ENCODE data around the gene GPATCH1. TPM values are rescaled to one million over a fixed set of nuclear protein-coding genes. Genes with fewer than 3 reads are reported as not detected.

Gene GPATCH1
- total RNA-seq, 1 experiment from 2014 or later: 16.6 TPM

- no TSS peak for BruUV-seq (replicated peaks)
- no peak for TF ChIP-seq EZH2 (IDR thresholded peaks at IDR 0.05; ENCODE audit: borderline replicate concordance, low read depth, low read length, poor library complexity, severe bottlenecking)
- TF ChIP-seq, protein P1, sequence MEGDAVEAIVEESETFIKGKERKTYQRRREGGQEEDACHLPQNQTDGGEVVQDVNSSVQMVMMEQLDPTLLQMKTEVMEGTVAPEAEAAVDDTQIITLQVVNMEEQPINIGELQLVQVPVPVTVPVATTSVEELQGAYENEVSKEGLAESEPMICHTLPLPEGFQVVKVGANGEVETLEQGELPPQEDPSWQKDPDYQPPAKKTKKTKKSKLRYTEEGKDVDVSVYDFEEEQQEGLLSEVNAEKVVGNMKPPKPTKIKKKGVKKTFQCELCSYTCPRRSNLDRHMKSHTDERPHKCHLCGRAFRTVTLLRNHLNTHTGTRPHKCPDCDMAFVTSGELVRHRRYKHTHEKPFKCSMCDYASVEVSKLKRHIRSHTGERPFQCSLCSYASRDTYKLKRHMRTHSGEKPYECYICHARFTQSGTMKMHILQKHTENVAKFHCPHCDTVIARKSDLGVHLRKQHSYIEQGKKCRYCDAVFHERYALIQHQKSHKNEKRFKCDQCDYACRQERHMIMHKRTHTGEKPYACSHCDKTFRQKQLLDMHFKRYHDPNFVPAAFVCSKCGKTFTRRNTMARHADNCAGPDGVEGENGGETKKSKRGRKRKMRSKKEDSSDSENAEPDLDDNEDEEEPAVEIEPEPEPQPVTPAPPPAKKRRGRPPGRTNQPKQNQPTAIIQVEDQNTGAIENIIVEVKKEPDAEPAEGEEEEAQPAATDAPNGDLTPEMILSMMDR (conservative IDR thresholded peaks at IDR 0.05; ENCODE audit: low read depth, low read length): no peak
- Histone ChIP-seq H3K36me3 (ENCODE audit: insufficient read depth, low read length, poor library complexity, severe bottlenecking) (peaks cover 19% of the 10 kb centered on the region), H3K9me3 (ENCODE audit: low read depth, low read length, poor library complexity, severe bottlenecking) (no peaks in the 10 kb centered on the region), H3K4me1 (ENCODE audit: insufficient read depth, low read length, poor library complexity, severe bottlenecking) (no peaks in the 10 kb centered on the region), H3K27ac (ENCODE audit: low read depth, low read length, poor library complexity, severe bottlenecking) (no peak overlapping the region), H3K27me3 (replicated peaks; ENCODE audit: insufficient read depth, low read depth, low read length, poor library complexity) (no peaks in the 10 kb centered on the region), H3K4me3 (ENCODE audit: low read depth, low read length, poor library complexity, severe bottlenecking) (no peak overlapping the region)
- intact Hi-C loops (cut with micrococcal nuclease; ENCODE audit: unreplicated experiment): loop anchor here (10.0 kb wide), 1 partner anchor 275 kb away; no protein-coding TSS in a partner anchor
- no peak for DNase-seq (ENCODE audit: low spot score)
- ChIA-PET POLR2A (ENCODE audit: low non-redundant PET) (no interaction called here), CTCF (no interaction called here)
Observed at GRCh38 chr19:33129901-33130300, 48.9 kb downstream of the GPATCH1 start.

DNA sequence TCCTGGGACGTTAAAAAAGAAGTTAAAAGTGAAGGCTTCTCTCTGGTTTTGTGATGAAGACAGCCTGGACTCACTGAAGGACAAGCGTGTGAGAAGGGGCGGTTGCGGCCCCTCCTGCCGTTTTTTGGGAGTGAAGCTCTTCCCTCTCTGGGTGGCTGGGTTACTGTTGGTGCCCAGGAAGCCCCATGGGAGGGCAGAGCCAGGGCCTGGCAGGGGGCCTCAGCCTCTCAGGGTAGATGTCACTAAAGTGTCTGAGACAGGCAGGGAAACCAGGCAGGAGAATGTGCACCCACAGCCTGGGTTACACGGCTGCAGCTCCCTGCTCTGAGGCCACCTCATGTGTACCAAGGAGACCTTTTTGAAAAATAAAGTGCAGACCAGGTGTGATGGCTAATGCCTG, 49.5 kb downstream of the GPATCH1 start:
- H3K27ac ChIP-seq (ENCODE audit: low read depth, low read length, poor library complexity, severe bottlenecking): no peak overlapping the region
- POLR2A ChIA-PET (ENCODE audit: low non-redundant PET): no interaction called here
- intact Hi-C loops (cut with micrococcal nuclease; ENCODE audit: unreplicated experiment): no loop called here
- H3K4me3 ChIP-seq (ENCODE audit: low read depth, low read length, poor library complexity, severe bottlenecking): no peak overlapping the region
- BruUV-seq (replicated peaks): no TSS peak
- CTCF ChIA-PET: no interaction called here
- H3K9me3 ChIP-seq (ENCODE audit: low read depth, low read length, poor library complexity, severe bottlenecking): no peaks in the 10 kb centered on the region
- DNase-seq (ENCODE audit: low spot score): no peak
- H3K36me3 ChIP-seq (ENCODE audit: insufficient read depth, low read length, poor library complexity, severe bottlenecking): peaks cover 14% of the 10 kb centered on the region
- H3K4me1 ChIP-seq (ENCODE audit: insufficient read depth, low read length, poor library complexity, severe bottlenecking): no peaks in the 10 kb centered on the region
- no peaks in the 10 kb centered on the region for H3K27me3 ChIP-seq (replicated peaks; ENCODE audit: insufficient read depth, low read depth, low read length, poor library complexity)
- no peak for TF ChIP-seq EZH2 (IDR thresholded peaks at IDR 0.05; ENCODE audit: borderline replicate concordance, low read depth, low read length, poor library complexity, severe bottlenecking)
- TF ChIP-seq, protein P1 (conservative IDR thresholded peaks at IDR 0.05; ENCODE audit: low read depth, low read length): no peak

- Histone ChIP-seq H3K27me3 (replicated peaks; ENCODE audit: insufficient read depth, low read depth, low read length, poor library complexity) (no peaks in the 10 kb centered on the region), H3K27ac (ENCODE audit: low read depth, low read length, poor library complexity, severe bottlenecking) (no peak within 1 kb of the TSS), H3K4me1 (ENCODE audit: insufficient read depth, low read length, poor library complexity, severe bottlenecking) (no peaks in the 10 kb centered on the region), H3K9me3 (ENCODE audit: low read depth, low read length, poor library complexity, severe bottlenecking) (no peaks in the 10 kb centered on the region), H3K4me3 (ENCODE audit: low read depth, low read length, poor library complexity, severe bottlenecking) (no peak within 1 kb of the TSS), H3K36me3 (ENCODE audit: insufficient read depth, low read length, poor library complexity, severe bottlenecking) (peaks cover 1% of the 10 kb centered on the region)
- DNase-seq (ENCODE audit: low spot score): no peak
- ChIA-PET CTCF (no interaction called here), POLR2A (ENCODE audit: low non-redundant PET) (no interaction called here)
- TF ChIP-seq, protein P1 (conservative IDR thresholded peaks at IDR 0.05; ENCODE audit: low read depth, low read length): no peak
- TF ChIP-seq EZH2 (IDR thresholded peaks at IDR 0.05; ENCODE audit: borderline replicate concordance, low read depth, low read length, poor library complexity, severe bottlenecking): no peak
- BruUV-seq (replicated peaks): no TSS peak
- intact Hi-C loops (cut with micrococcal nuclease; ENCODE audit: unreplicated experiment): no loop called here
Observed at GRCh38 chr19:33132021-33132420, 51.0 kb downstream of the GPATCH1 start, which contains the start of gene WDR88. Gene WDR88, plus strand, starts transcription at chr19:33132114. Its CDS starts 56 bp downstream, at chr19:33132170.
